ENCODE data around the gene KCP. TPM values are rescaled to one million over a fixed set of nuclear protein-coding genes. Genes with fewer than 3 reads are reported as not detected.

Gene KCP
- total RNA-seq, 4 donors from 2014 or later = 0.07 to 0.68 (median 0.21) TPM; not detected in 1

DNA sequence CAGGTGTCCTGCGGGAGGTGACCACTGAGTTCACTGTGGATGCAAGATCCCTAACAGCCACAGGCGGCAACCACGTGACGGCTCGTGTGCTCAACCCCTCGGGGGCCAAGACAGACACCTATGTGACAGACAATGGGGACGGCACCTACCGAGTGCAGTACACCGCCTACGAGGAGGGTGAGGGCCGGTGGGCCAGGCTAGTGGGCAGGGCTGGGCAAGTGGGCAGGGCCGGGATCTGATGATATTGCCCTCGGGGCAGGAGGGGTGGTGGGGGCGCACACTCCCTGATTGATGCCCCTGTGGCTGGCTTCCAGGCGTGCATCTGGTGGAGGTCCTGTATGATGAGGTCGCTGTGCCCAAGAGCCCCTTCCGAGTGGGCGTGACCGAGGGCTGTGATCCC is 64.5 kb downstream of the KCP start:
- WGBS, 2 donors = 80 to 84% methylated on average over 14 to 19 of the region's 19 CpGs
- intact Hi-C loops (cut with DNase I; ENCODE audit: low total_unique reads) = no loop called here
- no peak for TF ChIP-seq POLR2A (IDR thresholded peaks at IDR 0.05)
- TF ChIP-seq, protein P1, sequence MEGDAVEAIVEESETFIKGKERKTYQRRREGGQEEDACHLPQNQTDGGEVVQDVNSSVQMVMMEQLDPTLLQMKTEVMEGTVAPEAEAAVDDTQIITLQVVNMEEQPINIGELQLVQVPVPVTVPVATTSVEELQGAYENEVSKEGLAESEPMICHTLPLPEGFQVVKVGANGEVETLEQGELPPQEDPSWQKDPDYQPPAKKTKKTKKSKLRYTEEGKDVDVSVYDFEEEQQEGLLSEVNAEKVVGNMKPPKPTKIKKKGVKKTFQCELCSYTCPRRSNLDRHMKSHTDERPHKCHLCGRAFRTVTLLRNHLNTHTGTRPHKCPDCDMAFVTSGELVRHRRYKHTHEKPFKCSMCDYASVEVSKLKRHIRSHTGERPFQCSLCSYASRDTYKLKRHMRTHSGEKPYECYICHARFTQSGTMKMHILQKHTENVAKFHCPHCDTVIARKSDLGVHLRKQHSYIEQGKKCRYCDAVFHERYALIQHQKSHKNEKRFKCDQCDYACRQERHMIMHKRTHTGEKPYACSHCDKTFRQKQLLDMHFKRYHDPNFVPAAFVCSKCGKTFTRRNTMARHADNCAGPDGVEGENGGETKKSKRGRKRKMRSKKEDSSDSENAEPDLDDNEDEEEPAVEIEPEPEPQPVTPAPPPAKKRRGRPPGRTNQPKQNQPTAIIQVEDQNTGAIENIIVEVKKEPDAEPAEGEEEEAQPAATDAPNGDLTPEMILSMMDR (IDR thresholded peaks at IDR 0.05) = no peak
- H3K4me3 ChIP-seq (ENCODE audit: low read depth, poor library complexity, severe bottlenecking) = no peak overlapping the region
- DNase-seq (ENCODE audit: low spot score in 2 of 2) = no peak

DNA sequence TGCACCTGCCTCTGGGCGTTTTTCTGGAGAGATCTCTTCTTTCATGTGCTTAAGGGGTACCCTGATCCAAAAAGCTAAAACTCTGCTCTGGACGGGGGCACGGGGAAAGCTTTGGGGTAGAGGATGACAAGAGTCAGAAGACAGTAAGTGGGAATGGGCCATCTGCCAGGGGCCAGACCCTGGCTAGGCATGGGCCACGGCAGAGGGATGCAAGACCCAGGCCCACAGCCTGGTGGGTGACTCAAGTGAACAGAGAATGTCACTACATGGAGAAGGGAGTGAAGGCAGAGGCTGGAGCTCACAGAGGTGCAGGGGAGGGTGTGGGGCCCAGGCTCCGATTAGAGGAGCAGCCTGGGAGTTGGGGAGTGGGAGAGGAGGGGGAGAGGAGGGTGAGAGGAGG is 65.0 kb downstream of the KCP start:
- intact Hi-C loops (cut with DNase I; ENCODE audit: low total_unique reads) = no loop called here
- no peak for DNase-seq (ENCODE audit: low spot score in 2 of 2)
- TF ChIP-seq POLR2A (IDR thresholded peaks at IDR 0.05) = no peak
- TF ChIP-seq, protein P1 (IDR thresholded peaks at IDR 0.05) = no peak
- WGBS, 2 donors = 82 to 88% methylated on average over 5 of the region's 5 CpGs
- H3K4me3 ChIP-seq (ENCODE audit: low read depth, poor library complexity, severe bottlenecking) = no peak overlapping the region

DNA sequence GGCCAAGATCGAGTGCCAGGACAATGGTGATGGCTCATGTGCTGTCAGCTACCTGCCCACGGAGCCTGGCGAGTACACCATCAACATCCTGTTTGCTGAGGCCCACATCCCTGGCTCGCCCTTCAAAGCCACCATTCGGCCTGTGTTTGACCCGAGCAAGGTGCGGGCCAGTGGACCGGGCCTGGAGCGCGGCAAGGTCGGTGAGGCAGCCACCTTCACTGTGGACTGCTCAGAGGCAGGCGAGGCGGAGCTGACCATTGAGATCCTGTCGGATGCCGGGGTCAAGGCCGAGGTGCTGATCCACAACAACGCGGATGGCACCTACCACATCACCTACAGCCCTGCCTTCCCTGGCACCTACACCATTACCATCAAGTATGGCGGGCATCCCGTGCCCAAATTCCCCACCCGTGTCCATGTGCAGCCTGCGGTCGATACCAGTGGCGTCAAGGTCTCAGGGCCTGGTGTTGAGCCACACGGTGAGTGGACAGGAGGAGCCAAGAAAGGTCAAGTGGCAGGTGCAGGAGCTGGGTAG is 65.7 kb downstream of the KCP start:
- WGBS, 2 donors = 92 to 95% methylated on average over 22 to 25 of the region's 25 CpGs
- intact Hi-C loops (cut with DNase I; ENCODE audit: low total_unique reads) = no loop called here
- no peak for DNase-seq (ENCODE audit: low spot score in 2 of 2)
- no peak for TF ChIP-seq POLR2A (IDR thresholded peaks at IDR 0.05)
- TF ChIP-seq, protein P1 (IDR thresholded peaks at IDR 0.05) = no peak
- H3K4me3 ChIP-seq (ENCODE audit: low read depth, poor library complexity, severe bottlenecking) = no peak overlapping the region

DNA sequence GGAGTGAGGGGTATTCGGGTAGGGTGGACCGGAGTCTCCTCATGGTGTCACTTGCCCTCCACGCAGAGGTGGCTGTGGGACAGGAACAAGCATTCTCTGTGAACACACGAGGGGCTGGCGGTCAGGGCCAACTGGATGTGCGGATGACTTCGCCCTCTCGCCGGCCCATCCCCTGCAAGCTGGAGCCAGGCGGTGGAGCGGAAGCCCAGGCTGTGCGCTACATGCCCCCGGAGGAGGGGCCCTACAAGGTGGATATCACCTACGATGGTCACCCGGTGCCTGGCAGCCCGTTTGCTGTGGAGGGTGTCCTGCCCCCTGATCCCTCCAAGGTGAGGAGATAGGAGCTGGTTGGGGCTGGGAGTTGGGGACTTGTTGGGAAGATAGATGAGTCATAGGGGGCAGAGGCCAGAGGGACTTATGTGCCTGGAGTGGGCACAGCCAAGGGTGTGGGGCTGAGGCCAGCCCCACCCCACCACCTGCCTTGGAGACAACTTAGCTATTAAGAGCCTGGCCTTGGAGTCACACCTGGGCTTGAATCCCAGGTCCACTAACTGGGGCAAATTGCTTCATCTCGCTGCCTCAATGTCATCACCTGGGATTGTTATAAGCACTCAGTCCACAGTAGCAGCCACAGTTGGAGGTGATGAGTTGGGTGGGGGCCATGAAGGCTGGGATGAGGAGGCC is 66.4 kb downstream of the KCP start:
- intact Hi-C loops (cut with DNase I; ENCODE audit: low total_unique reads) = no loop called here
- 89 to 90% methylated on average over 17 of the region's 17 CpGs for WGBS, 2 donors
- TF ChIP-seq, protein P1 (IDR thresholded peaks at IDR 0.05) = no peak
- no peak for TF ChIP-seq POLR2A (IDR thresholded peaks at IDR 0.05)
- no peak overlapping the region for H3K4me3 ChIP-seq (ENCODE audit: low read depth, poor library complexity, severe bottlenecking)
- no peak for DNase-seq (ENCODE audit: low spot score in 2 of 2)

DNA sequence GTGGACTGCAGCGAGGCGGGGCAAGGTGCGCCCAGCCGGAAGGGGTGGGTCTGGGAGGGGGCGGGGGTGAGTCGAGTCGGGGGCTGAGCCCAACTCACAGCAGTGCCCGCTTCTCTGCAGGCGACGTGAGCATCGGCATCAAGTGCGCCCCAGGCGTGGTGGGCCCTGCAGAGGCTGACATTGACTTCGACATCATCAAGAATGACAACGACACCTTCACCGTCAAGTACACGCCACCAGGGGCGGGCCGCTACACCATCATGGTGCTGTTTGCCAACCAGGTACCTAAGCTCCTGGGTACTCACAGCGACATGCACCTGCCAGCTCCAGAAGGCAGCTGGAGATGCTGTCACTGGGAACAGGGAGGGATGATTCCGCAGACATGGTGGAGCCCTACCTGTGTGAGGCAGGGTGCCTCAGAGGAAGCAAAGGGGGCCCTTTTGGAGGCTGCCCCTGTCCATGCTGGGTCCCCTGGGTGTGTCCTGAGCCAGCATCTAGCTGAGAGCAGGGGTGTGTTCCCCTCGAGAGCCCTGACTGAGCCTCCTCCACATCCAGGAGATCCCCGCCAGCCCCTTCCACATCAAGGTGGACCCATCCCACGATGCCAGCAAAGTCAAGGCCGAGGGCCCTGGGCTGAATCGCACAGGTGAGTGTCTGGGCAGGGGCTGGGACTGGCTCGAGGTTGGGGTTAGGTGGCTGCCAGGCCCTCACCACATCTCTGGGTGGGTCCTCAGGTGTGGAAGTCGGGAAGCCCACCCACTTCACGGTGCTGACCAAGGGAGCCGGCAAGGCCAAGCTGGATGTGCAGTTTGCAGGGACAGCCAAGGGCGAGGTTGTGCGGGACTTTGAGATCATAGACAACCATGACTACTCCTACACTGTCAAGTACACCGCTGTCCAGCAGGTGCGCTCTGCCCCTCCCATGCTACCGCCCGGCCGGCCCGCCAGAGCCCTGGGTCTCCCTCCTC is 67.6 kb downstream of the KCP start:
- TF ChIP-seq, protein P1 (IDR thresholded peaks at IDR 0.05) = no peak
- TF ChIP-seq POLR2A (IDR thresholded peaks at IDR 0.05) = no peak
- 96% methylated on average over 33 to 38 of the region's 38 CpGs for WGBS, 2 donors
- intact Hi-C loops (cut with DNase I; ENCODE audit: low total_unique reads) = no loop called here
- no peak overlapping the region for H3K4me3 ChIP-seq (ENCODE audit: low read depth, poor library complexity, severe bottlenecking)
- DNase-seq (ENCODE audit: low spot score in 2 of 2) = no peak

Measured in lower leg skin (tissue), 4 donors.